H9 (cell line): Measurements from ENCODE around the gene EFCAB11. TPM values are rescaled to one million over a fixed set of nuclear protein-coding genes. Genes with fewer than 3 reads are reported as not detected.

Experiments used
- DNase-seq: peaks from one replicate; pipeline ENCODE4 v3.0.0-alpha.2; 2017
- H2AFZ ChIP-seq: one replicate; pipeline ENCODE4 v1.6.1; 2013; ENCODE audit warnings: mild to moderate bottlenecking, low read length, control low read depth, moderate library complexity
- H2AK5ac ChIP-seq: 2 replicates; pipeline ENCODE4 v1.6.1; 2013; ENCODE audit warnings: low read length, control low read depth, mixed read lengths; ENCODE audit not compliant: insufficient read length
- H2BK120ac ChIP-seq: one replicate; pipeline ENCODE4 v1.6.1; 2013; ENCODE audit warnings: low read depth, mild to moderate bottlenecking, low read length, control low read depth, inconsistent platforms; ENCODE audit not compliant: poor library complexity, severe bottlenecking
- H2BK12ac ChIP-seq: 2 replicates; pipeline ENCODE4 v1.6.1; 2013; ENCODE audit warnings: low read length, control low read depth, mixed read lengths, low read depth; ENCODE audit not compliant: insufficient read length
- H2BK15ac ChIP-seq: 2 replicates; pipeline ENCODE4 v1.6.1; 2013; ENCODE audit warnings: low read depth, low read length, control low read depth
- H2BK20ac ChIP-seq: one replicate; pipeline ENCODE4 v1.6.1; 2013; ENCODE audit warnings: low read depth, mild to moderate bottlenecking, low read length, control low read depth, inconsistent platforms; ENCODE audit not compliant: poor library complexity, severe bottlenecking
- H2BK5ac ChIP-seq: 2 replicates; pipeline ENCODE4 v1.6.1; 2013; ENCODE audit warnings: low read length, control low read depth, mixed read lengths; ENCODE audit not compliant: insufficient read length
- H3K14ac ChIP-seq: 2 replicates; pipeline ENCODE4 v1.6.1; 2013; ENCODE audit warnings: low read length, control low read depth; ENCODE audit not compliant: insufficient read depth
- H3K18ac ChIP-seq: 2 replicates; pipeline ENCODE4 v1.6.1; 2013; ENCODE audit warnings: low read depth, mild to moderate bottlenecking, mixed read lengths, low read length, control low read depth; ENCODE audit not compliant: insufficient read length
- H3K23ac ChIP-seq: 2 replicates; pipeline ENCODE4 v1.6.1; 2013; ENCODE audit warnings: low read length, control low read depth, mixed read lengths, low read depth; ENCODE audit not compliant: insufficient read length
- H3K23me2 ChIP-seq: 2 replicates; pipeline ENCODE4 v1.6.1; 2013; ENCODE audit warnings: low read depth, mild to moderate bottlenecking, mixed read lengths, low read length, control low read depth; ENCODE audit not compliant: insufficient read length, poor library complexity, severe bottlenecking
- H3K27ac ChIP-seq: 2 replicates; pipeline ENCODE4 v1.5.1; 2013; ENCODE audit warnings: low read length, control low read depth, mixed read lengths, low read depth; ENCODE audit not compliant: insufficient read length
- H3K27me3 ChIP-seq: 2 replicates; pipeline ENCODE4 v1.6.1; 2013; ENCODE audit warnings: low read length, control low read depth, inconsistent platforms; ENCODE audit not compliant: insufficient read depth
- H3K4ac ChIP-seq: 2 replicates; pipeline ENCODE4 v1.6.1; 2013; ENCODE audit warnings: low read depth, mild to moderate bottlenecking, control low read depth, inconsistent platforms, low read length, moderate library complexity
- H3K4me1 ChIP-seq: 2 replicates; pipeline ENCODE4 v1.6.1; 2013; ENCODE audit warnings: low read length, control low read depth, inconsistent platforms; ENCODE audit not compliant: insufficient read depth
- H3K4me2 ChIP-seq: 2 replicates; pipeline ENCODE4 v1.6.1; 2013; ENCODE audit warnings: low read length, control low read depth, mixed read lengths; ENCODE audit not compliant: insufficient read length, insufficient read depth
- H3K56ac ChIP-seq: 2 replicates; pipeline ENCODE4 v1.6.1; 2013; ENCODE audit warnings: low read depth, mild to moderate bottlenecking, mixed read lengths, low read length, control low read depth; ENCODE audit not compliant: insufficient read length
- H3K79me1 ChIP-seq: 2 replicates; pipeline ENCODE4 v1.6.1; 2013; ENCODE audit warnings: low read depth, mild to moderate bottlenecking, moderate library complexity, low read length, control low read depth, inconsistent platforms; ENCODE audit not compliant: insufficient read depth, poor library complexity, severe bottlenecking
- H3K79me2 ChIP-seq: 2 replicates; pipeline ENCODE4 v1.6.1; 2013; ENCODE audit warnings: low read length, control low read depth, inconsistent platforms; ENCODE audit not compliant: insufficient read depth
- H3K9ac ChIP-seq: 2 replicates; pipeline ENCODE4 v1.6.1; 2013; ENCODE audit warnings: low read length, control low read depth, mixed read lengths; ENCODE audit not compliant: insufficient read length; ENCODE audit errors: extremely low read depth
- H3K9me3 ChIP-seq: one replicate; pipeline ENCODE4 v1.6.1; 2013; ENCODE audit warnings: low read depth, low read length, inconsistent platforms; ENCODE audit not compliant: control insufficient read depth
- H3T11ph ChIP-seq: one replicate; pipeline ENCODE4 v1.6.1; 2013; ENCODE audit warnings: mild to moderate bottlenecking, low read length, control low read depth, inconsistent platforms
- H4K20me1 ChIP-seq: one replicate; pipeline ENCODE4 v1.6.1; 2013; ENCODE audit not compliant: control insufficient read depth, insufficient read length, insufficient read depth
- H4K5ac ChIP-seq: 2 replicates; pipeline ENCODE4 v1.6.1; 2013; ENCODE audit warnings: low read depth, mild to moderate bottlenecking, mixed read lengths, low read length, control low read depth; ENCODE audit not compliant: insufficient read length
- H4K8ac ChIP-seq: replicated peaks from 2 replicates; pipeline ENCODE4 v1.6.1; 2013; ENCODE audit warnings: low read length, control low read depth, mixed read lengths, low read depth; ENCODE audit not compliant: insufficient read length
- H4K91ac ChIP-seq: 2 replicates; pipeline ENCODE4 v1.6.1; 2013; ENCODE audit warnings: low read depth, mild to moderate bottlenecking, moderate library complexity, mixed read lengths, low read length, control low read depth; ENCODE audit not compliant: insufficient read length
- H3K27ac Mint-ChIP-seq, 3 experiments: 2 replicates in 2 of 3; 3 replicates in 1 of 3; pipeline ENCODE4 v1.8.0; 2020 to 2021; ENCODE audit warnings: mixed read lengths in 3 of 3, mild to moderate bottlenecking in 1 of 3, moderate library complexity in 1 of 3
- H3K27me3 Mint-ChIP-seq: 2 replicates; pipeline ENCODE4 v1.8.0; 2021; ENCODE audit warnings: low read depth, mild to moderate bottlenecking, moderate library complexity, mixed read lengths
- H3K36me3 Mint-ChIP-seq, 3 experiments: 2 replicates in 2 of 3; 3 replicates in 1 of 3; pipeline ENCODE4 v1.8.0; 2020 to 2021; ENCODE audit warnings: low read depth in 3 of 3, mixed read lengths in 3 of 3; ENCODE audit not compliant: insufficient read depth in 1 of 3
- H3K4me1 Mint-ChIP-seq, 2 experiments: 2 replicates each; pipeline ENCODE4 v1.8.0; 2020; ENCODE audit warnings: mixed read lengths in 2 of 2
- H3K4me3 Mint-ChIP-seq, 2 experiments: 2 replicates in 1 of 2; 3 replicates in 1 of 2; pipeline ENCODE4 v1.8.0; 2020 to 2021; ENCODE audit warnings: mild to moderate bottlenecking in 2 of 2, mixed read lengths in 2 of 2, moderate library complexity in 1 of 2
- H3K9me3 Mint-ChIP-seq, 2 experiments: 2 replicates in 1 of 2; 3 replicates in 1 of 2; pipeline ENCODE4 v1.8.0; 2020; ENCODE audit warnings: mild to moderate bottlenecking in 2 of 2, mixed read lengths in 2 of 2, moderate library complexity in 1 of 2
- WGBS: extraction: QIAGEN DNeasy Blood & Tissue Kit; methylation state at CpG from one replicate; pipeline ENCODE4 v1.1.7; 2013; ENCODE audit warnings: missing lambda C conversion rate, low lambda C conversion rate, mixed read lengths; ENCODE audit not compliant: insufficient read length; ENCODE audit errors: extremely low coverage; 5-methylcytosine and 5-hydroxymethylcytosine counted together
- total RNA-seq: library from RNA; stranded (reverse); gene quantifications from 2 replicates; pipeline ENCODE4 v1.2.1, GENCODE V29; 2021
- TF ChIP-seq, protein P1 (sequence below): fragments of 200-600 bp; sonication (generic); conservative IDR thresholded peaks from 3 replicates; pipeline ENCODE4 v1.8.0; 2021; ENCODE audit warnings: antibody characterized with exemption, mild to moderate bottlenecking

Gene EFCAB11
- total RNA-seq, 1 experiment from 2014 or later, result 17.4 TPM

DNA sequence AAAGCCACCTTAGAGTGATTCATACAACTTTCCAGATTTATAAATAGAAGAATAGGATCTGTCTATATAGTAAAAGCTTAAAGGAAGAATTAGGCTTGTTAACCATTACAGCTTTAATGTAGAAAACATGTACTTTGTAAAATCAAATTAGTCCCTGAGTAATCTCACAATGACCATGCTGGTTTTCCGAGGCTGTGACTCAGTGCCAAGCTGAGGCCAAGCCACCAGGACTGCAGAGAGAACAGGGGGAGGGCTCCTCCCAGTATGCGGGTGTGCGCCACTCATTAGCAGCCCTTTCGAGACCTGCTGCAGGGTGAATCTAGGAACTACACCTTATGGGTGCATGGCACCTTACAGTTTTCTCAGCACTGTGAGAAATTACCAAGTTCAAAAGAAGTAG, 167.0 kb downstream of the EFCAB11 start:
- Histone ChIP-seq H3K27ac (no peak overlapping the region), H4K8ac (no peak overlapping the region), H4K5ac (no peak overlapping the region), H2BK15ac (no peak overlapping the region), H3T11ph (no peak overlapping the region), H3K79me1 (no peaks in the 10 kb centered on the region), H3K23ac (no peak overlapping the region), H3K9me3 (no peaks in the 10 kb centered on the region), H2AFZ (no peak overlapping the region), H3K79me2 (no peaks in the 10 kb centered on the region), H2AK5ac (no peak overlapping the region), H2BK5ac (no peak overlapping the region), H4K91ac (no peak overlapping the region), H3K18ac (no peak overlapping the region), H3K4me1 (no peaks in the 10 kb centered on the region; the same call in 1 of the 2 replicates), H3K9ac (no peak overlapping the region), H4K20me1 (no peaks in the 10 kb centered on the region), H2BK120ac (no peak overlapping the region), H3K4ac (no peak overlapping the region), H2BK12ac (no peak overlapping the region), H3K56ac (no peak overlapping the region), H3K27me3 (no peaks in the 10 kb centered on the region), H2BK20ac (no peak overlapping the region), H3K23me2 (no peaks in the 10 kb centered on the region), H3K4me2 (no peak overlapping the region), H3K14ac (no peak overlapping the region)
- WGBS, result no CpG with 5 or more reads among the region's 4 CpGs
- Mint-ChIP-seq H3K4me1 (peaks cover 6 to 9% of the 10 kb centered on the region in 2 experiments; a peak in 3 of 4 replicates), H3K4me3 (no peak overlapping the region), H3K27me3 (no peaks in the 10 kb centered on the region), H3K27ac (no peak overlapping the region; a peak in 1 of 7 replicates), H3K36me3 (no peaks in the 10 kb centered on the region), H3K9me3 (no peaks in the 10 kb centered on the region)
- no peak for DNase-seq
- TF ChIP-seq, protein P1, sequence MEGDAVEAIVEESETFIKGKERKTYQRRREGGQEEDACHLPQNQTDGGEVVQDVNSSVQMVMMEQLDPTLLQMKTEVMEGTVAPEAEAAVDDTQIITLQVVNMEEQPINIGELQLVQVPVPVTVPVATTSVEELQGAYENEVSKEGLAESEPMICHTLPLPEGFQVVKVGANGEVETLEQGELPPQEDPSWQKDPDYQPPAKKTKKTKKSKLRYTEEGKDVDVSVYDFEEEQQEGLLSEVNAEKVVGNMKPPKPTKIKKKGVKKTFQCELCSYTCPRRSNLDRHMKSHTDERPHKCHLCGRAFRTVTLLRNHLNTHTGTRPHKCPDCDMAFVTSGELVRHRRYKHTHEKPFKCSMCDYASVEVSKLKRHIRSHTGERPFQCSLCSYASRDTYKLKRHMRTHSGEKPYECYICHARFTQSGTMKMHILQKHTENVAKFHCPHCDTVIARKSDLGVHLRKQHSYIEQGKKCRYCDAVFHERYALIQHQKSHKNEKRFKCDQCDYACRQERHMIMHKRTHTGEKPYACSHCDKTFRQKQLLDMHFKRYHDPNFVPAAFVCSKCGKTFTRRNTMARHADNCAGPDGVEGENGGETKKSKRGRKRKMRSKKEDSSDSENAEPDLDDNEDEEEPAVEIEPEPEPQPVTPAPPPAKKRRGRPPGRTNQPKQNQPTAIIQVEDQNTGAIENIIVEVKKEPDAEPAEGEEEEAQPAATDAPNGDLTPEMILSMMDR, result no peak
